ENCODE measurements around the gene SCRN2. TPM values are rescaled to one million over a fixed set of nuclear protein-coding genes. Genes with fewer than 3 reads are reported as not detected.
A peak's percentile ranks its signal among the peaks of the same experiment; 100 is the strongest.

Gene SCRN2
- total and polyA plus RNA-seq, 2 of the 8 experiments (the other 6 are each of a cell fraction or from before 2014, with no cell fraction given), result 24.4 to 42.3 TPM

DNA sequence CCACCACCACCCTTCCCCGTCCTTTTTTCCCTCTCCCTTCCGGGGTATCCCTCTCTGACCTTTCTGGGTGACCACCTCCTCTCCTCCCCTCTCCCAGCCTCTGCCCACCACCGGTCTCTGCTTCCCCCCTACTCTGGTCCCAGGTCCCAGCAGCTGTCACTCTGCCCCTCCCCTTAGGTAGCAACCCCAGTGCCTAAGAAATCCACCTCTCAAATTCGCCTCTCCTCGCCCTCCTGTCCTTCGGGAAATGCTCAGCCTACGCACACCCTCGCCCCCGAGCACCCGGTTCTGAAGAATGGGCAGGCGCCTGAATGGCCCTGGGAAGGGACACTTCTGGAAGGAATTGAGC lies 10.7 kb upstream of the SCRN2 start:
- no peaks in the 10 kb centered on the region for H3K79me2 ChIP-seq (ENCODE audit: control insufficient read depth in 1 of 2, insufficient read depth in 2 of 2, low read length in 2 of 2)
- no peak overlapping the region for H3K23ac ChIP-seq (ENCODE audit: insufficient read length)
- H3K4ac ChIP-seq (replicated peaks; ENCODE audit: insufficient read length, low read depth, low read length), result no peak overlapping the region
- peak in 1 of 2 experiments; percentile 75 for DNase-seq (ENCODE audit: low read depth in 1 of 2, low spot score in 2 of 2)
- FAIRE-seq, result no peak
- H2AFZ ChIP-seq (ENCODE audit: low read length), result no peak overlapping the region
- H3K23me2 ChIP-seq (ENCODE audit: low read depth, low read length), result peaks cover 23% of the 10 kb centered on the region
- peak; percentile 10 for TF ChIP-seq NANOG (IDR thresholded peaks at IDR 0.05; ENCODE audit: insufficient read depth, low read depth, low read length, poor library complexity, severe bottlenecking)
- TF ChIP-seq SIN3A (conservative IDR thresholded peaks at IDR 0.05 in 1 of 2, IDR thresholded peaks at IDR 0.05 in 1 of 2; ENCODE audit: low read depth in 1 of 2, low read length in 2 of 2), result peak in 1 of 2 experiments; percentile 51; a peak in 1 of 4 replicates
- TF ChIP-seq KDM4A (IDR thresholded peaks at IDR 0.05; ENCODE audit: low read depth, low read length, severe bottlenecking), result peak; percentile 30
- TF ChIP-seq, protein P1, sequence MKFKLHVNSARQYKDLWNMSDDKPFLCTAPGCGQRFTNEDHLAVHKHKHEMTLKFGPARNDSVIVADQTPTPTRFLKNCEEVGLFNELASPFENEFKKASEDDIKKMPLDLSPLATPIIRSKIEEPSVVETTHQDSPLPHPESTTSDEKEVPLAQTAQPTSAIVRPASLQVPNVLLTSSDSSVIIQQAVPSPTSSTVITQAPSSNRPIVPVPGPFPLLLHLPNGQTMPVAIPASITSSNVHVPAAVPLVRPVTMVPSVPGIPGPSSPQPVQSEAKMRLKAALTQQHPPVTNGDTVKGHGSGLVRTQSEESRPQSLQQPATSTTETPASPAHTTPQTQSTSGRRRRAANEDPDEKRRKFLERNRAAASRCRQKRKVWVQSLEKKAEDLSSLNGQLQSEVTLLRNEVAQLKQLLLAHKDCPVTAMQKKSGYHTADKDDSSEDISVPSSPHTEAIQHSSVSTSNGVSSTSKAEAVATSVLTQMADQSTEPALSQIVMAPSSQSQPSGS (IDR thresholded peaks at IDR 0.05; ENCODE audit: low read length), result no peak
- TF ChIP-seq SAP30 (IDR thresholded peaks at IDR 0.05; ENCODE audit: insufficient read depth, insufficient replicate concordance, low read length), result peak; percentile 70
- TF ChIP-seq PHF8 (conservative IDR thresholded peaks at IDR 0.05; ENCODE audit: low read depth, low read length), result no peak
- no peaks in the 10 kb centered on the region for H3K9me3 ChIP-seq (ENCODE audit: insufficient read depth in 2 of 2, low read depth in 1 of 2, low read length in 1 of 2)
- CTCF ChIA-PET (ENCODE audit: partially characterized antibody), result interaction anchor here (15.3 to 33.0 kb wide), 5 partner anchors 5 to 97 kb away, joined by 246 to 1206 read pairs (median 373); partner anchors contain the start of genes PNPO, PRR15L, SCRN2 and SP2
- H3K4me1 ChIP-seq (replicated peaks in 1 of 4; ENCODE audit: control insufficient read depth in 3 of 4, insufficient read depth in 4 of 4, low read length in 3 of 4), result peaks cover 4 to 25% (median 15%) of the 10 kb centered on the region in 4 experiments
- no peak overlapping the region for H2BK5ac ChIP-seq (ENCODE audit: low read depth, low read length)
- H3K27ac ChIP-seq (ENCODE audit: low read depth, low read length), result no peak overlapping the region
- no peak overlapping the region for H2BK20ac ChIP-seq (ENCODE audit: low read length)
- POLR2A ChIA-PET (ENCODE audit: partially characterized antibody), result interaction anchor here (1.3 to 12.4 kb wide), 3 partner anchors 17 to 40 kb away, joined by 5 to 134 read pairs (median 5); partner anchors contain the start of gene SP2
- peak overlapping the region; percentile 95 to 99 for H3K4me2 ChIP-seq (ENCODE audit: insufficient read depth in 1 of 2, low read depth in 2 of 2, low read length in 2 of 2)
- no peak overlapping the region for H4K5ac ChIP-seq (ENCODE audit: insufficient read length, low read depth, low read length)
- 2% methylated on average over 9 of the region's 11 CpGs; no CpG with 5 or more reads in 1 of the 2 experiments for WGBS, 2 experiments (ENCODE audit: extremely low coverage in 1 of 2, insufficient coverage in 1 of 2, insufficient read length in 1 of 2, insufficient replicate concordance in 2 of 2, low coverage in 1 of 2, low lambda C conversion rate in 2 of 2, missing lambda C conversion rate in 1 of 2)
- H2BK15ac ChIP-seq (ENCODE audit: low read length), result no peak overlapping the region
- no peak overlapping the region for H2AK5ac ChIP-seq (ENCODE audit: low read depth, low read length)
- H2BK12ac ChIP-seq (ENCODE audit: low read depth, low read length), result no peak overlapping the region
- H3K36me3 ChIP-seq (ENCODE audit: control insufficient read depth in 2 of 4, insufficient read depth in 4 of 4, low read length in 3 of 4), result no peaks in the 10 kb centered on the region
- no peak overlapping the region for H2BK120ac ChIP-seq (replicated peaks; ENCODE audit: low read depth, low read length)
- peaks cover 57 to 90% (median 83%) of the 10 kb centered on the region in 4 experiments for H3K27me3 ChIP-seq (replicated peaks in 1 of 4; ENCODE audit: control insufficient read depth in 3 of 4, extremely low read depth in 1 of 4, insufficient read depth in 3 of 4, low read length in 3 of 4)
- H3K9ac ChIP-seq (replicated peaks in 1 of 4; ENCODE audit: extremely low read depth in 1 of 4, low read depth in 3 of 4, low read length in 3 of 4), result no peak overlapping the region
- no peak overlapping the region for H4K91ac ChIP-seq (replicated peaks; ENCODE audit: insufficient read length, low read length)
- peak overlapping the region; percentile 39 to 67 (median 63) for H3K4me3 ChIP-seq (ENCODE audit: extremely low read depth in 1 of 4, insufficient read depth in 2 of 4, low read depth in 3 of 4, low read length in 4 of 4)
- H3K18ac ChIP-seq (ENCODE audit: extremely low read depth, low read length), result peak overlapping the region; percentile 29; the same call in 1 of the 2 replicates
- H4K20me1 ChIP-seq (replicated peaks in 1 of 2; ENCODE audit: control insufficient read depth in 1 of 2, insufficient read depth in 2 of 2, low read length in 2 of 2), result peaks cover 3 to 5% of the 10 kb centered on the region in 2 experiments
- H4K8ac ChIP-seq (ENCODE audit: extremely low read depth, insufficient read depth, low read length), result no peak overlapping the region
- H3K79me1 ChIP-seq (ENCODE audit: low read depth, low read length), result no peaks in the 10 kb centered on the region
- H3K14ac ChIP-seq (ENCODE audit: insufficient read length), result no peak overlapping the region
- no peak overlapping the region for H3K56ac ChIP-seq (replicated peaks; ENCODE audit: insufficient read length, low read depth, low read length)

Data from H1 (cell line).